NCI-H524 (cell line): ENCODE results near the gene IGF2.

Experiments used
- DNase-seq, 2 experiments: peaks; one replicate each; lab custom pipeline; 2025; lab: John Stamatoyannopoulos, UW

IGF2 gene

DNA sequence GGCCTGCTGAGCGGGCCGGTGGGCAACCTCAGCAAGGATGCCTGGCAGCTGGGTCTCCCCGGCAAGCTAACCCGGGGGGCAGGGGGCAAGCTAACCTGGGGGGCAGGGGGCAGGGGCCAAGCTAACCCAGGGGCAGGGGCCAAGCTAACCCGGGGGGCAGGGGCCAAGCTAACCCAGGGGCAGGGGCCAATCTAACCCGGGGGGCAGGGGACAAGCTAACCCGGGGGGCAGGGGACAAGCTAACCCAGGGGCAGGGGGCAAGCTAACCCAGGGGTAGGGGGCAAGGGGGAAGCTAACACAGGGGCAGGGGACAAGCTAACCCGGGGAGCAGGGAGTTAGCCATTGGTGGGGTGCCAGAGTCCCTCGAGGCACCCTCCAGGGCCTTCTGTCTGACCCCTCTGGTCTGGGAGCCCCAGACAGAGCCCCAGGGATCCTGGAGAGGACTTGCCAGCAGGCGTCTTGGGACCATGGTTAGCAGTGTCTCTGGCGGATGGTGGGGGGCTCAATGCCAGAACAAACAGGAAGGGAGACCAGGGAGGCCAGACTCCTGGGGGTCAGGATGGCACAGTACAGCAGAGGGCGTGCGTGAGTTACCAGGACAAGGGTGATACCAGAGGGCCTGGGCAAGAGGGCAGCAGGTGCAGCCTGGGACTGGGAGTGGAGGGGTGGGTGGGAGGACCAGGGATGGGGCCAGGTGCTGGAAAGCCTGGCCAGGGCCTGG, 16.1 kb downstream of the IGF2 start:
- peak in 1 of 2 experiments; percentile 12 for DNase-seq

DNA sequence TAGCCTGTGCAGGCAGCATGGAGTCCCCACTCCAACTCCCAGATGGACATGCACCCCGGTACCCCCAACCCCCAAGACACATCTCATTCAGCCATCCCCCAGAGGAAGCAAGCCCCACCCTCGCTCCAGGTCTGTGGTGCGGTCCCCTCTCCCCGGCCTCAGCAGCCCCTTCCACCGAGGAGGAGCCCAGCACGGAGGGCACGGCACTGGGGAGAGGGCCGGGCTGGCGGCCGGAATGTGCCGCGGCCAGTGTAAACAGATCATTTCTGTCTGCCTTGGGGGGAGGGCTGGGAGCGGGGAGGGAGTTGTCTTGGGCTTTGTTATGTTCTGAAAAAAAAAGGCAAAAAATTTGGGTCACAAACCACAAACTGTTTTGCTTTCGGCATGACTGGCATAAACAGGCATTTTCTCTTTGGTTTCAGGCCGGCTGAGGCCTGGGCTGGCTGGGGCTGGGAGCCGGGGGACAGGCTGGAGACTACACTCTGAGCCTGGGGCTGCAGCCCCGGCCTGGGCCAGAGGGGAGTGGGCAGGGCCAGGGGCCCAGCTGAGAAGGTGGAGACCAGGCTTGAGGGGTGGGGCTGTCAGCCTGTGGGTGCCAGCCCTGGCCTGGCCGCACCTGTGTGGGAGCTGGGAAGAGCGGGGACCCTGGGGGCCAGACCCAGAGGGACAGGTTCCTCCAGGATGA, 16.8 kb downstream of the IGF2 start:
- no peak for DNase-seq

DNA sequence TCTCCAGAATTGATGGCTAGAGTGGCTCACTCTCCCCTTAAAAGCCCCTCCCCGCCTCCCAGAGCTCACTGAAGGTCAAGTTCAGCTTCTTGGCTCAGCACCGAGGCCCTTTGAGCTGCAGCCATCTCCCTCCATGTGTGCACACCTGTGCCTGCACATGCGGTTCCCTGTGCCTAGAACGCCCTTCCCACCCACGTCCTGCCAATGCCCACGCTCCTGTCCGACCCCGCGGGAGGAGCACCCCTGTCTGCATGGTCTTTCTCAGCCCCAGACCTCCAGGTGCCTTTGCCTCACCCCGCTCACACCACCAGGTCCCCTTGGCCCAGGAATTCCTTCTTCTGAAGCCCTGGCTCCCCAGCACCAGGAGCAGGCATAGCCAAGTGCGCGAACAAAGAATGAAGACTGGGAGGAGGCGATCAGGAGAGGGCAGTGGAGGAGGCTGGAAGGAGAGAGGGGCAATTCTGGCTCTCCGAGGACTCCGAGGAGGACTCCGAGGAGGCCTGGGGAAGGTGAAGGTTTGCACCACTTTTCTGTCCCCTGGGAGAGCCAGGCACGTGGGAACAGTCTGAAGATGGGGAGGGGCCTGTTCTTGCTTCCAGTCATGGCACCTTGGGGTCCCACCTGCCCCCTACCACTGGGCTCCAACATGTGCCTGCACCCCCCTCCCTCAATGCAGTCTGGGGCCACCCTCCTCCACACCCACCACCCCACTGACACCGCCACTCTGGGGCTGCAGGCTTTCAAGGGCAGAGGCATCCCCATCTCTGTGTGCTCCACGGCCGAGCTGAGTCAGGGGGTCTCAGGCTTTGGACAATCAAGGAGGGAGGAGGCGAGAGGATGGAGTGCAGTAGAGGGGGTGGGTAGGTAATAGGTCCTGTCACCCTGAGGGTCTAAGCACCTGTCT, 17.7 kb downstream of the IGF2 start:
- DNase-seq, result no peak

DNA sequence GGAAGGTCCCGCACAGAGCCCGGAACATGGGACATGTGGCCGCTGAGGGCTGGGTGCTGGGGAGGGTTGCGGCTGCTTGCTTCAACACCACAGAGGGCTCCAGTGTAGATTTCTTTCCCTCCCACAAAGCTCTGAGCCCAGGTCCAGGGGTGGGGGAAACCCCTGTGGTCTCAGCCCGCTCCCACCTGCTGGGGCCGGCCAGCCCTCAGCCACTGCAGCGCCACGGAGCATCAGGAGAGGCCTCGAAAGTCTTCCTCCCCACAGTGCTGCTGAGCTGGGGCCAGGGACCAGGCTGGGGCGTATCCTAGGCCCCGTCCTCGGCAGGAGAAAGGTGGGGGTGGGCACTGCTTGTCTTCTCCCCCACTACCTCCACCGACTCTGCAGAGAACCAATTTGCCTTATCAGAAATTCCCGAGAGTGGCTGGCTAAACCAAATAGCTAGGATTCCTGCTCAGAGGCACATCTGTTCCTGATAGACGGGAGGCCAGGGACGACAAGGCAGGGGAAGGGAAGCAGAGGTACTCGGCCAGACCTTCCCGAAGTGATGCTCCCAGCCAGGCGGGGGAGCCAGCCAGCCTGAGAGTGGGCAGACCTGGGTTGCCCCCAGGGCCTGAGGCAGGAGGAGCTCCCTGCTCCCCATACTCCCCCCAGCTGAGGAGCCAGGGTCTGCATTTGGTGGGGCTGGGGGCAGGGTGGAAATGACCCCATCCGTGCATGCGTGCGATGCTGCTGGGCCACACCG, 18.7 kb downstream of the IGF2 start:
- DNase-seq, result no peak

DNA sequence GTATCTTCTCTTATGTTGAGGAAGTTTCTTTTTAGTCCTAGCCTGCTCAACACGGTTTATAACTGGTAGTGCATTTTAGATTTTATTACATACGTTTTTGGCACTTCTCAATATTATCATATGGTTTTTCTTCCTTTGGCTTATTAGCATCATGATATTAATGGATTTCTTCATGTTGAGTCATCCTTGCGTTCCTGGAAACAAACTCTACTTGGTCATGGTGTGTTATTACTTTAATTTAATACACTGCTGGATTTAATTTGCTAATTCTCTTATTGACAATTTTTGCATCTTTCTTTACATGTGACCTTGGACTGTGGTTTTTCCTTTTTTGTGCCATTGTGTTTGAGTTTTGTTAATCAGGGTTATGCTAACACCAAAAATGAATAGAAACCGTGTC, 20.5 kb downstream of the IGF2 start:
- DNase-seq, result no peak

DNA sequence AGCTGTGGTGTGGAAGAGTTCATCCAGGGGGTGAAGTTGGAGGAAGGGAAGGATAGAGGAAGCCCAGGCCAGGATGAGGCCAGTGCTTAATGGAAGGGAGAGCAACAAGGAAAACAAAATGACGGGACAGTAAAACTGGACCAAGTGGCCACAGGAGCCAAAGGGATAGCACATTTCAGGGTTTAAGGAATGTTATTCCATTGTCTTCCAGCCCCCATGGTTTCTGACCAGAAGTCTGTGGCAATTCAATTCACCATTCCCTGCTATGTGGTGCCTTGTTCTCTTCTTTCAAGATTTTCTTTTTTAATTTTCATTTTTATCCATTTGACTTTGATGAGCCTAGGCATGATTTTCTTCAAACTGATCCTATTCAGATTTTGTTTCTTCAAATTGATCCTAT, 22.5 kb downstream of the IGF2 start:
- DNase-seq, result no peak

DNA sequence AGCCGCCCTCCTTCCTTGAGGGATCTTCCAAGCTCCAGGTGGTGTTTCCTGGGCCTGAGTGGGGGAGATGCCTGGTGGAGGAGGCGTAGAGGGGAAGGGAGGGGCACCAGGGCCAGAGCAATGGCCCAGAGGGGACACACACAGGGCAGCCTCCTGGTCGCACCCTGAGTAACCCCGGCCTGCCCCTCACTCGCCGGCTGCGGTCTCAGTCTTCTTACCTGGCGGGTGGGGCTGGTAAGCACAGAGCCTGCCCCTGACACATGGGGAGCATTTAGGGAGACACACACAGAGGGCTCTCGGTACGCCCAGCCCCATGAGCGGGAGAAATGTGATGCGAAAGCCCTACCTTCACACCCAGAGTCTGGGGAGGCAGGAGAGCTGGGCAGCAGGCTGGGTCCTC, 23.9 kb downstream of the IGF2 start:
- no peak for DNase-seq

DNA sequence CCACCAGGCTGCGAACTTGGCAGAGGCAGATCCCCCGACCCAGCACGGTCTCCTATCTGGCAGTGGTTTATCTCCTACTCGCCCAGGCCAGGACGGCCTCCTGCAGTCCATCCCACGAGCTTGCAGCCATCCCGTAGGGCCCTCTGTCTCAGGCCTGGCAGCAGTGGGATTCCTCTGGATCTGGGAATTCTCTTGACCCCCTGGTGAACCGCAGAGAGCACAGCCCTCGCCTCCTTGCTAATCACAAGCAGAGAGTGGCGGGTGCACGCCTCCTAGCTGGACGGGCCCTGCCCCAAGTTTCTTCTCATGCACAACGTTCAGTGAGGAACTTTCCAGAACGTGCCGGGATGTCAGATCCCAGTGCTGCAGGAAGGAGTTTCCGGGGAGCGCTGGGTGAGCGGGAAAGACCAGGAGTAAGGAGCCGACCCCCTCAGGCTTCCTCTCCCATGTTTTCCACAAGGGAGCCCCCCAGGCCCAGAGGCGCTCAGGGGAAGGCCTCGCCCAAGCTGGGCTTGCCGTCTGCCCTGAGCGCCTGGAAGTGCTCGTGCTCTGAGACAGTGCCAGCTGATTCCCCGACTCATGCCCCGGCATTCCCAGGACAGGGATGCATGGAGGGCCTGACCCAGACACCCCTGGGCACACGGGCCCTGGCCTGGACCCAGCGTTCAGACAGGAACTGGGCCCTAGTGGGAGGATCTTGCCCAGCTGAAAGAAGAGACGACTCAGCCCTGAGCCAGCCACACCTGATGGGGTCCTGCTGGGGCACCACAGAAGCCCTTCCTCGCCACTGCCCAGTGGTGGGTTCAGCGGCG, 24.6 kb downstream of the IGF2 start:
- no peak for DNase-seq

DNA sequence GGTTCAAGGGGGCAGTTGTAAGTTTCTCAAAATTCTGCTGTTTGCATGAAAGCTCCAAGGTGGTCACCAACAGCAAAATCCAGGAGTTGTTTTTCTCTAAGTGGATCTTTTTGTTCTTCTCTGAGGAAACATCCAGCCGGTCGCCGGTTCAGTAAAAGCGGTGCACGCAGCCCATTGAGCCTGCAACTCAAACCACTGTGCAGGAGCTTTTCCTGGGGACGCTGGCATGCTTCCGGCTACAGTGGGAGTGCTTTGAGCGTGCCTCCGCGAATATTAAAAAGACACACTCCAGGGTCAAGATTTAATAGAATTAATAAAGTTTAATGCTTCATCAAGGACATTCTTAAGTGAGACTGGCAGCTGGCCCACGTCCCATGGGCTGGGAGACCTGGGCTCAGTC, 25.4 kb downstream of the IGF2 start:
- no peak for DNase-seq

DNA sequence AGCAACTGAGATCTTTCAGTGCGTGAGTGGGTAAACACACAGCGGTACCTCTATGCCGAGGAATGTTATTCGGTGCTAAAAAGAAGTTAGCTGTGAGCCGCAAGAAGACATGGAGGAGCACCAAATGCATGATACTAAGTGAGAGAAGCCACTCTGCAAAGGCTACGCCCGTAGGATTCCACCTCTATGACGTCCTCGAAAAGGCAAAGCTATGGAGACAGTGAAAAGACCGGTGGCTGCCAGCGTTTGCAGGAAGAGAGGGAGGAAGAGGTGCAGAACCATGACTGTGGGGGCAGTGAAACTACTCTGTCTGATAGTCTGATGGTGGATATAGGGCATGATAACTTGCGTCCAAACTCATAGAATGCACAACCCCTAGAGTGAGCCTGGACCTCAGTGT, 28.7 kb downstream of the IGF2 start:
- no peak for DNase-seq

DNA sequence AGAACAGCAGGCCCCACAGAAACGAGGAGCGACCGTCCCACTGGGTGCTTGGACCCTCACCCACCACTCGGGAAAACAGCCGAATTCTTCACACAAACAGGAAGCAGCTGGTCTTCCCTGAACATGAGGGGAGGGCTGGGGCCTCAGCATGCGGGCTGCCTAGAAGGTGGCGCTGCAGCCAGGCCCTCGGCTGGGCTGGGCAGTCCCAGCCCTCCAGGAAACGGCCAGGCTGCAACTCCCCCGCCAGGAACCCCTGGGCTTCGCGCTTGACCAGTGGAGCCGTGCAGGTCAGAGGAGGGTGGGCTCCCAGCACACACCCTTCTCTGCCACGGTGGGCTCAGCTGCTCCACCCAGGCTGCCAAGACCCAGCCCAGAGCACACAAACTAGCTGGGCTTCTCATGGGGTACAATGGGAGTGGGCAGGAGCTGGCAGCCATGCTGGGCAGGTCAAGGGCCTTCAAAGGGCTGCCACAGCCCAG, 29.6 kb downstream of the IGF2 start:
- DNase-seq, result no peak

DNA sequence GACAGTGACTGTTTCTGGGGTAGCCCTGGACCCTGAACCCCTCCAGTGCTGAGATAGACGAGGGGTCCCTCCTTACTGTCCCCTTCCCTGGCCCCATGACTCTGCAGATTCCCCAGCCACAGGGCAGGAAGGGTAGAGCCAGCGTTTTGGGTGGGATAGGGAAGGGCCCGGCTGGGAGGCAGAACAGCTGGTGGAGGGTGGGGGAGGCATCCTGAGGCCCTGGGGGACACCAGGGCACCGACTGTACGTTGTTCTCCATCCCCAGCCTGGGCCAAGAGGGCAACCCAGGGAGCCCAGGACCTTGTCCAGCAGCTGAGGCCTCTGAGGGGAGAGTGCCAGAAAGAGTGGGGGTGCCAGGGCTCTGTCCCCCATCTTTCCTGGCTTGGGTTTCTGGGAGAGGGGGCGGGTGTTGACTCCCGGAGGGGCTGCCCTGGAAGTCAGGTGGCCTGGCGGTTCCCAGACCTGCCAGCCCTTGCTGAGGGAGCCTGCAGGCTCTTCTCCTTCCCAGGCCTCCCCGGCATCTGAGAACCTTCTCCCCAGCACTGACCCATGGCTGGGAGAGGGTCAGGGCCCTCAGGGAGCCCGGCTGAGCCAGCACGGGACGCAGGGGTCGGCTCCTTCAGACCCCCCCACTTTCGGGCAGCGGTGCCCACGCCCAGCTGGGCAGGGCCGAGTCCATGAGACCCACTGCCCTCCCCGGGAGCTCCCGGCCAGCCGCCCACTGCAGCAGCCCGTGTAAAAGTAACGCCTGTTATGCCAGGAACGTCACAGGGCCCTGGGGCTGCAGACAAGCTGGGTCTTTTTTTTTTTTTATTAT, 30.3 kb downstream of the IGF2 start:
- no peak for DNase-seq

DNA sequence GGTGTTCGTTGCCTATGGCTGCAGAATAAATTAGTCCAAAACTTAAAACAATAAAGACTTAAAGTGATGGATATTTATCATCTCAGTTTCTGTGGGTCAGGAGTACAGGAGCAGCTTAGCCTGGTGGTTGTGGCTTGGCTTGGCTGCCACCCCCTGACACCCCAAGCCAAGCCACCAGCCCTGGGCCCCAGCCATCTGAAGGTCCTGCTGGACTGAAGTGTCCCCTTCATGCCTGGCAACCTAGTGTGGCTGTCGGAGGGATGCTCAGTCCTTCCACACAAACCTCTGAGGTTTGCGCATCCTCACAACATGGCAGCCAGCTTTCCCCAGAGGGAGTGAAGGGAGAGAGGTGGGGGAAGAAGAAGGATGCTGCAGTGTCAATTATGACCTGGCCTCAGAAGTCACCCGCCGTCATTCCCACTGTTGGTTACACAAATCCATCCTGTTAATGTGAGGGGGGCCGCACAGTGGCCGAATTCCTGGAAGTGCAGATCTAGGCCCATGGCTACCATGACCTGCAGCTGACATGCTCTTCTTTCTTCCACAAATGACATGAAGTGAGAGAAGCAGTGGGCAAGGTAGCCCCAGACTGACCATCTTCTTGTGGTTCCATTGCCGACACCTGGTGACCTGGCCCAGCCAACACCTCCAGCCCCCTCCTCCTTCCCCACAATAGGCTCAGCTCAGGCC, 31.1 kb downstream of the IGF2 start:
- no peak for DNase-seq

DNA sequence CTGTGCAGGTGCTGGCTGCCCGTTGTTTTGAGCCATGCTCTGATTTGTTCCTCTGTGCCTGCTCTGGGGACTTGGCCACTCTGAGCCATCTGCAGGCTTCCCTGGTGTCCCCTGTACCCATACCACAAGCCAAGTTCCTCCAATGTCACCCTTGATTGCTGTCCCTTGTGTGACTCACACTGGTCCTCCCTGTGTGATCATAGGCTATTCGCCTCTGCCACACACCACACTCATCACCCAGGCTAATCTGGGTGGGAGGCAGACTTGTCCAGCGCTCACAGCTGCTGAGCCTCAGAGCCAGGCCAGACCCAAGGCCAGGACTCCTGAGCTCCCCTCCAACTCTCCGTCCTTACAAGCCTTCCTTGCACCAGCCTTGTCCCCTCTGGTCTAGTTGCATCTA, 31.7 kb downstream of the IGF2 start:
- no peak for DNase-seq

DNA sequence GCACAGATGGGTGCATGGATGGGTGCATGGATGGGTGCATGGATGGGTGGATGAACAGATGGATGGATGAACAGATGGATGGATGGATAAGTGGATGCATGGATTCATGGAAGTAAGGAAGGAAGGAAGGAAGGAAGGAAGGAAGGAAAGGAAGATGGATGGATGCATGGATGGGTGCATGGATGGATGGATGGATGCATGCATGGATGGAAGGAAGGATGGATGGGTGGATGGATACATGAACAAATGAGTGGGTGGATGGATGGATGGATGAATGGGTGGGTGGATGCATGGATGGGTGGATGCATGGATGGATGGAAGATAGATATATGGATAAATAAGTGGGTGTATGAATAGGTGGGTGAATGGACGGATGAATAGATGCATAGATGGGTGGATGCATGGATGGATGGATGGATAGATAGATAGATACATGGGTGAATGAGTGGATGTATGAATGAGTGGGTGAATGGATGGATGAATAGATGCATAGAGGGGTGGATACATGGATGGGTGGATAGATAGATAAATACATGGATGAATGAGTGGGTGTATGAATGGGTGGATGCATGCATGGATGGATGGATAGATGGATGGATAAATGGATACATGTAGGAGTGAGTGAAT, 32.5 kb downstream of the IGF2 start:
- DNase-seq, result no peak

DNA sequence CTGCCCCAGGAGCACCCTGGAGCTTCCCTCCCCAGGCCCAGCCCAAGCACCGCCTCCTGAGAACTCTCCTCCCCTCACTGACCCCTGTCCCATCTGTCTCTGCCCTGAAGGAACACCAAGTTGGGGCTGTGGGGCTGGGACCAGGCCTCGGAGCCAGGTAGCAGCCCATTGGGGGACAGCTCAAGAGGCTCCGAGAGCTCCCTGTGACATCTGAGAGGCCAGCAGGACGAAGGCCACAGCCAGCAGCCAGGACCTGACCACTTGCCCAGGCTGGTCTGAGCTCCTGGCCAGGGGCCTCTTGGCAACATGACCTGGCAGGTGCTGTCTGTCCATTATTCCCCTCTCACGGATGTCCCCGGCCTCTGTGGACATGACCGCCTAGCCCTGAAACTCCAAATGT, 33.7 kb downstream of the IGF2 start:
- DNase-seq, result no peak

DNA sequence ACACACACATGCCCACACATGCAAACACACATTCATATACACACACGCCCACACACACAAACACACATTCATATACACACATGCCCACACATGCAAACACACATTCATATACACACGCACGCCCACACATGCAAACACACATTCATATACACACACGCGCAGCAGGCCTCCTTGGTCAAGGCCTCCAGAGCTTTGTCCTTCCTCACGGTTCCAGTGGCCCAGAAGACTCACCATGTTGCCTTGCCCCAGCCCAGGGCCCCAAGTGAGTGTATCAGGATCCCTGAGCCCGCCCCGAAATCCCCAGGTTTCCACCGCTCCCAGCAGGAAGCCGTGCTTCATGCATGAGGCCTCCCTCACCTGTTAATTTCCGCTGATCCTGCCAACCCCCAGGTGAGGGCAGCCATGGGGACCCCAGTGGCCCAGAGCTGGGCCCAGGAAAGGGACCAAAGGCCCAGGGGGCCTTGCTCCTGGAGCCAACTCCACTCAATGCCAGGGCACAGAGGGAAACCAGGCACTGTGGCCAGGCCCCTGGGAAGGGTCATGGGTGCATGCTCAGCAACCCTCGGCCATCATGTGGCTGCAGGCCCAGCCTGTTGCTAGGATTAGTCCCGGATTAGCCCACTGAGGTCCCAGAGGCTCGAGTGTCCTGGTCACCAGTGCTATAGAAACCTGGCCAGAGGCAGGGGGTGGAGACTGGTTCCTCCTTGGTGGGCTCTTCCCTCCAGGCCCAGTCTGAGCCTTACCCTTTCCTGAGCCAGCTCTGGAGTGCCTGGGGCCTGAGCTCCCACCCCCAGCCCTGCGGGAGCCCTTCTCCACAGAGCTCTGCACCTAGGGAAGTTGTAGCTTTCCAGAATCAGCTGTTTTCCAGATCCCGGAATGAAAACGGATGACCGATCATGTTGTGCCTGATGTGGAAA, 34.4 kb downstream of the IGF2 start:
- DNase-seq, result no peak
